Activated T-helper 1 cell treated with Interleukin-2 at 50 U/mL for 16 hours (primary cell): ENCODE results near the gene MYH2.

ENCODE experiments used
- DNase-seq: peaks from one replicate; pipeline ENCODE4 v3.0.0-alpha.2; 2020; ENCODE audit warnings: low read depth

Gene MYH2

GRCh38 chr17:10516065-10516464 is 33.4 kb downstream of the MYH2 start:
- DNase-seq, result no peak

GRCh38 chr17:10513299-10514067 is 36.0 kb downstream of the MYH2 start:
- DNase-seq, result no peak

DNA sequence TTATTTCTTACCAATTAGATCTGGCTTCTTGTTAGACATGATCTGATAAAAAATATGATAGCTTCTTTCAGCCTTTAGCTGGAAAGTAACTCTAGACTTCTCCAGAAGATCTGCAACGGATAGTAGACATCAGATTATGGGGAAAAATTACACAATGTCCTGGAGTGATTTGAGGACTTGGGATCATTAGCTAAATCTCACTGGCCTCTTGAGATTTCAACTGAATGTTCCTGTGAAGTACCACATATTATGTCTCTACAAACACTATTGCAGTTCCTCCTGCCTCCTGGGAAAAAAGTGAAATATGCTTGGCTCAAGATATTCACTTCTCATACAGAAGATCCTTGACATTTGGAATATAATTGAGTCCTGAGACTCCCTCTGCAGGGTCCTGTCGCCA is 36.6 kb downstream of the MYH2 start:
- no peak for DNase-seq

- DNase-seq, result no peak
Measured at GRCh38 chr17:10499950-10500349, 49.5 kb downstream of the MYH2 start.

DNA sequence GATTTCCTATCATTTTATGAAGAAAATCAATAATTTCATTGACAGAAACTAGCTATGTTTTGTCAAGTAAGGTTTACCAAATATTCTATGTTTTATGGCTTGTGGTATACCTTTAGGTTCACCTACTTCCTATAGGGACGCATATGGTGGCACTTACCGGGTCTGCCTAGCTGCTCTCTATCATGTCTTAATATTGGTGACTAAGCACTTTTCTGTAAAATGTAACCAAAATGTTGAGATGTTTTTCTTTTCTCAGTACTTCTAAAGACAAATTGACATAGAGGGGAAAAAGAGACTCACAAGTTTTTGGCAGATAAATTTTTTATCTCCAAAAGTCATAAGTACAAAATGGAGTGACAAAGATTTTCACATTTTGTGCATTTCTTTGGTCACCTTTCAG is 57.5 kb downstream of the MYH2 start:
- DNase-seq, result no peak

GRCh38 chr17:10482252-10482651 is 67.2 kb downstream of the MYH2 start:
- no peak for DNase-seq

GRCh38 chr17:10477701-10478100 is 71.8 kb downstream of the MYH2 start:
- DNase-seq, result no peak

DNA sequence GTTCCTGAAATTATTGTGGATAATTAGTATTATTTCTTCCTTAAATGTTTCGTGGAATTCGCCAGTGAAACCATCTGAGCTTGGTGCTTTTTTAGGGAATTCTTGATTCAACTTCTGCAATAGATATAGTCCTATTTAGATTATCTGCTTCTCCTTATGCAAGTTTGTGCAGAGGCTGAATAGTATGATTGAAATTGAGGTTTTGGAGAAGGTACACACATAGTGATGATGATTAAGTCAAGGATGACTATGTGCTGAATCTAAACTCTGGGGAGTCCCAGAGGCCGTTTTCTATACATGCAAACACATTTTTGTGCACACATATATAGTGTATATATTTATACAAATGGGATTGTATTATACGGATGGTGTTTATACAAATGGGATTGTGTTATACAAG is 74.9 kb downstream of the MYH2 start:
- no peak for DNase-seq

- DNase-seq, result no peak
Measured at GRCh38 chr17:10471858-10472257, 77.6 kb downstream of the MYH2 start.
